Mesenchymal stem cell (in vitro differentiated cells and primary cell): ENCODE results near the gene PDE2A.

Experiments
- DNase-seq: peaks from one replicate; pipeline ENCODE4 v3.0.0-alpha.2; 2013
- H2AFZ ChIP-seq: one replicate; pipeline ENCODE4 v1.6.1; 2013; ENCODE audit warnings: low read depth, mild to moderate bottlenecking, control low read depth, inconsistent platforms, low read length, moderate library complexity
- H2AK5ac ChIP-seq: 2 replicates; pipeline ENCODE4 v1.6.1; 2013; ENCODE audit warnings: low read length, moderate library complexity, mild to moderate bottlenecking, inconsistent platforms; ENCODE audit not compliant: severe bottlenecking
- H2BK120ac ChIP-seq: one replicate; pipeline ENCODE4 v1.6.1; 2013; ENCODE audit warnings: low read depth, mild to moderate bottlenecking, inconsistent platforms, low read length, moderate library complexity
- H2BK12ac ChIP-seq, 2 experiments: one replicate each; pipeline ENCODE4 v1.6.1; 2013; ENCODE audit warnings: inconsistent platforms in 2 of 2, low read length in 2 of 2, mild to moderate bottlenecking in 2 of 2, moderate library complexity in 2 of 2, control low read depth in 1 of 2
- H2BK15ac ChIP-seq: one replicate; pipeline ENCODE4 v1.6.1; 2013; ENCODE audit warnings: mild to moderate bottlenecking, low read depth, inconsistent platforms; ENCODE audit not compliant: poor library complexity, severe bottlenecking
- H2BK5ac ChIP-seq: 2 replicates; pipeline ENCODE4 v1.6.1; 2013; ENCODE audit warnings: low read depth, mild to moderate bottlenecking, low read length, control low read depth, inconsistent platforms; ENCODE audit not compliant: poor library complexity, severe bottlenecking
- H3K14ac ChIP-seq, 2 experiments: one replicate each; pipeline ENCODE4 v1.6.1; 2013; ENCODE audit warnings: inconsistent platforms in 2 of 2, low read length in 2 of 2, control low read depth in 1 of 2, mild to moderate bottlenecking in 1 of 2, moderate library complexity in 1 of 2
- H3K18ac ChIP-seq, 2 experiments: one replicate each; pipeline ENCODE4 v1.6.1; 2013; ENCODE audit warnings: inconsistent platforms in 2 of 2, low read length in 2 of 2, control low read depth in 1 of 2, low read depth in 1 of 2, mild to moderate bottlenecking in 1 of 2
- H3K23ac ChIP-seq, 2 experiments: one replicate each; pipeline ENCODE4 v1.6.1; 2013; ENCODE audit warnings: inconsistent platforms in 2 of 2, low read length in 2 of 2, mild to moderate bottlenecking in 2 of 2, moderate library complexity in 2 of 2, control low read depth in 1 of 2
- H3K27ac ChIP-seq: 2 replicates; pipeline ENCODE4 v1.5.1; 2013; ENCODE audit warnings: mild to moderate bottlenecking, moderate library complexity, low read length, control low read depth, inconsistent platforms; ENCODE audit not compliant: poor library complexity, severe bottlenecking
- H3K27me3 ChIP-seq, 2 experiments: 2 replicates each; pipeline versions ENCODE4 v1.6.1 to v1.7.0; 2013; ENCODE audit warnings: low read length in 2 of 2, mild to moderate bottlenecking in 2 of 2, moderate library complexity in 2 of 2, control low read depth in 1 of 2, inconsistent platforms in 1 of 2; ENCODE audit not compliant: control insufficient read depth in 1 of 2, insufficient read depth in 1 of 2
- H3K36me3 ChIP-seq, 2 experiments: 2 replicates each; pipeline versions ENCODE4 v1.6.1 to v1.7.0; 2013; ENCODE audit warnings: low read length in 2 of 2, control low read depth in 1 of 2, inconsistent platforms in 1 of 2, low read depth in 1 of 2, mild to moderate bottlenecking in 1 of 2; ENCODE audit not compliant: insufficient read depth in 2 of 2, control insufficient read depth in 1 of 2
- H3K4ac ChIP-seq, 2 experiments: one replicate each; pipeline ENCODE4 v1.6.1; 2013; ENCODE audit warnings: inconsistent platforms in 2 of 2, low read length in 2 of 2, mild to moderate bottlenecking in 2 of 2, moderate library complexity in 2 of 2, control low read depth in 1 of 2, low read depth in 1 of 2
- H3K4me1 ChIP-seq: 2 replicates; pipeline ENCODE4 v1.6.1; 2013; ENCODE audit warnings: low read depth, low read length, control low read depth; ENCODE audit not compliant: control insufficient read depth, insufficient read depth
- H3K4me2 ChIP-seq: 2 replicates; pipeline ENCODE4 v1.6.1; 2013; ENCODE audit warnings: low read length, mild to moderate bottlenecking, inconsistent platforms; ENCODE audit not compliant: poor library complexity, severe bottlenecking
- H3K4me3 ChIP-seq, 2 experiments: 2 replicates each; pipeline versions ENCODE4 v1.5.1 to v1.7.0; 2013; ENCODE audit warnings: low read length in 2 of 2, mild to moderate bottlenecking in 2 of 2, control low read depth in 1 of 2, low read depth in 1 of 2; ENCODE audit not compliant: insufficient read depth in 1 of 2
- H3K79me1 ChIP-seq: replicated peaks from 2 replicates; pipeline ENCODE4 v1.6.1; 2013; ENCODE audit warnings: mild to moderate bottlenecking, control low read depth, low read length, inconsistent platforms; ENCODE audit not compliant: poor library complexity, severe bottlenecking
- H3K9ac ChIP-seq: 2 replicates; pipeline ENCODE4 v1.7.0; 2013; ENCODE audit warnings: mild to moderate bottlenecking, low read length, moderate library complexity
- H3K9me3 ChIP-seq: 2 replicates; pipeline ENCODE4 v1.7.0; 2013; ENCODE audit warnings: mild to moderate bottlenecking, low read length; ENCODE audit not compliant: control insufficient read depth
- H4K8ac ChIP-seq: one replicate; pipeline ENCODE4 v1.6.1; 2013; ENCODE audit warnings: inconsistent platforms, mild to moderate bottlenecking, low read length, moderate library complexity
- H4K91ac ChIP-seq: one replicate; pipeline ENCODE4 v1.6.1; 2013; ENCODE audit warnings: mild to moderate bottlenecking, low read length, inconsistent platforms
- WGBS: methylation state at CpG from one replicate; pipeline ENCODE4 v1.1.7; 2013; ENCODE audit warnings: mixed read lengths; 5-methylcytosine and 5-hydroxymethylcytosine counted together

Gene PDE2A

GRCh38 chr11:72630104-72630852, 43.9 kb downstream of the PDE2A start:
- Histone ChIP-seq H2BK15ac (no peak overlapping the region), H2BK12ac (peak overlapping the region in 1 of 2 experiments; percentile 33), H2AFZ (no peak overlapping the region), H2BK120ac (no peak overlapping the region), H3K4ac (peak overlapping the region; percentile 9 to 17), H4K8ac (no peak overlapping the region), H3K79me1 (no peaks in the 10 kb centered on the region), H3K27ac (no peak overlapping the region), H3K9me3 (peaks cover 6% of the 10 kb centered on the region), H2BK5ac (no peak overlapping the region), H2AK5ac (no peak overlapping the region), H3K4me2 (no peak overlapping the region), H3K18ac (peak overlapping the region in 1 of 2 experiments; percentile 12), H3K4me1 (peaks cover 9% of the 10 kb centered on the region), H3K14ac (no peak overlapping the region), H3K36me3 (no peaks in the 10 kb centered on the region), H3K9ac (no peak overlapping the region), H4K91ac (peak overlapping the region; percentile 41), H3K23ac (no peak overlapping the region), H3K27me3 (peaks cover 57 to 78% of the 10 kb centered on the region in 2 experiments), H3K4me3 (no peak overlapping the region)
- 72% methylated on average over 16 of the region's 16 CpGs for WGBS
- no peak for DNase-seq

GRCh38 chr11:72629266-72629665, 45.0 kb downstream of the PDE2A start:
- Histone ChIP-seq H2BK15ac (no peak overlapping the region), H3K18ac (peak overlapping the region in 1 of 2 experiments; percentile 70), H2AK5ac (no peak overlapping the region), H3K36me3 (no peaks in the 10 kb centered on the region), H4K91ac (peak overlapping the region; percentile 80), H3K4ac (peak overlapping the region in 1 of 2 experiments; percentile 2), H2AFZ (no peak overlapping the region), H3K79me1 (no peaks in the 10 kb centered on the region), H4K8ac (no peak overlapping the region), H2BK5ac (no peak overlapping the region), H3K9me3 (peaks cover 6% of the 10 kb centered on the region), H2BK120ac (no peak overlapping the region), H3K23ac (no peak overlapping the region), H3K9ac (no peak overlapping the region), H2BK12ac (peak overlapping the region; percentile 63 to 74), H3K4me3 (no peak overlapping the region), H3K4me2 (no peak overlapping the region), H3K14ac (peak overlapping the region in 1 of 2 experiments; percentile 88), H3K4me1 (peaks cover 9% of the 10 kb centered on the region), H3K27me3 (peaks cover 49 to 78% of the 10 kb centered on the region in 2 experiments), H3K27ac (no peak overlapping the region)
- WGBS = 85% methylated on average over 5 of the region's 5 CpGs
- peak; percentile 35 for DNase-seq

- H2AK5ac ChIP-seq = no peak overlapping the region
- H4K8ac ChIP-seq = no peak overlapping the region
- H3K9me3 ChIP-seq = no peaks in the 10 kb centered on the region
- no peak overlapping the region for H2BK120ac ChIP-seq
- WGBS = 97% methylated on average over 5 of the region's 7 CpGs
- no peak overlapping the region for H3K14ac ChIP-seq
- H3K27ac ChIP-seq = no peak overlapping the region
- no peak overlapping the region for H3K4me2 ChIP-seq
- H3K18ac ChIP-seq = peak overlapping the region; percentile 42 to 92
- peaks cover 9% of the 10 kb centered on the region for H3K4me1 ChIP-seq
- no peak overlapping the region for H3K9ac ChIP-seq
- H2BK12ac ChIP-seq = peak overlapping the region; percentile 19 to 67
- peak overlapping the region; percentile 85 for H2BK15ac ChIP-seq
- H3K36me3 ChIP-seq = no peaks in the 10 kb centered on the region
- H3K23ac ChIP-seq = no peak overlapping the region
- no peak overlapping the region for H2AFZ ChIP-seq
- H3K4ac ChIP-seq = no peak overlapping the region
- no peaks in the 10 kb centered on the region for H3K79me1 ChIP-seq
- no peak for DNase-seq
- peaks cover 44 to 76% of the 10 kb centered on the region in 2 experiments for H3K27me3 ChIP-seq
- no peak overlapping the region for H3K4me3 ChIP-seq
- H4K91ac ChIP-seq = peak overlapping the region; percentile 35
- no peak overlapping the region for H2BK5ac ChIP-seq
These were observed 46.5 kb downstream of the PDE2A start for GRCh38 chr11:72627594-72628281.

- Histone ChIP-seq H2BK120ac (peak overlapping the region; percentile 96), H2BK12ac (peak overlapping the region; percentile 97), H2BK15ac (peak overlapping the region; percentile 67), H3K27ac (no peak overlapping the region), H3K9me3 (no peaks in the 10 kb centered on the region), H3K36me3 (no peaks in the 10 kb centered on the region), H3K18ac (peak overlapping the region; percentile 97 to 98), H3K27me3 (peaks cover 45 to 80% of the 10 kb centered on the region in 2 experiments), H2AFZ (peak overlapping the region; percentile 55), H3K14ac (peak overlapping the region in 1 of 2 experiments; percentile 87), H3K4me1 (peaks cover 4% of the 10 kb centered on the region), H3K79me1 (no peaks in the 10 kb centered on the region), H3K4ac (peak overlapping the region; percentile 69 to 90), H4K91ac (peak overlapping the region; percentile 97), H3K23ac (no peak overlapping the region), H3K4me3 (no peak overlapping the region), H2BK5ac (no peak overlapping the region), H3K4me2 (no peak overlapping the region), H4K8ac (peak overlapping the region; percentile 97), H2AK5ac (no peak overlapping the region), H3K9ac (no peak overlapping the region)
- no peak for DNase-seq
- 61% methylated on average over 11 of the region's 11 CpGs for WGBS
These were observed 47.7 kb downstream of the PDE2A start for GRCh38 chr11:72626414-72626936.
